OCI-LY3 (cell line): ENCODE measurements around the gene CRTAC1.

Source experiments
- CTCF ChIP-seq: fragments of 200-600, 300-600 bp; sonication (generic); IDR thresholded peaks from 2 replicates; pipeline ENCODE4 v1.5.1; 2014; ENCODE audit warnings: antibody characterized with exemption, low read length, low read depth
- EZH2phosphoT487 ChIP-seq: fragments of 200-600 bp; shearing (Covaris generic); IDR thresholded peaks from 2 replicates; pipeline ENCODE4 v1.6.1; 2018; ENCODE audit warnings: antibody characterized with exemption, mixed run types, low read depth

GRCh38 chr10:98020254-98020653 is 10.2 kb downstream of the CRTAC1 start:
- no peak for TF ChIP-seq CTCF
- TF ChIP-seq EZH2phosphoT487, result no peak
